ENCODE results near the gene GRID1.

Gene GRID1

GRCh38 chr10:85967594-85967993 is 399.0 kb downstream of the GRID1 start:
- Mint-ChIP-seq H3K36me3 (ENCODE audit: low read depth) (no peaks in the 10 kb centered on the region), H3K4me3 (no peak overlapping the region), H3K27me3 (ENCODE audit: low read depth, poor library complexity) (peaks cover 15% of the 10 kb centered on the region), H3K4me1 (no peaks in the 10 kb centered on the region), H3K27ac (no peak overlapping the region), H3K9me3 (peaks cover 46% of the 10 kb centered on the region)
- DNase-seq: no peak
- TF ChIP-seq CTCF (IDR thresholded peaks at IDR 0.05): no peak

GRCh38 chr10:85961479-85962067 is 405.0 kb downstream of the GRID1 start:
- Mint-ChIP-seq H3K4me1 (no peaks in the 10 kb centered on the region), H3K4me3 (no peak overlapping the region), H3K36me3 (ENCODE audit: low read depth) (no peaks in the 10 kb centered on the region), H3K9me3 (peaks cover 31% of the 10 kb centered on the region), H3K27me3 (ENCODE audit: low read depth, poor library complexity) (peaks cover 31% of the 10 kb centered on the region), H3K27ac (no peak overlapping the region)
- DNase-seq: no peak
- TF ChIP-seq CTCF (IDR thresholded peaks at IDR 0.05): no peak

- Mint-ChIP-seq H3K4me3 (no peak overlapping the region), H3K36me3 (ENCODE audit: low read depth) (no peaks in the 10 kb centered on the region), H3K27me3 (ENCODE audit: low read depth, poor library complexity) (peaks cover 32% of the 10 kb centered on the region), H3K9me3 (peaks cover 32% of the 10 kb centered on the region), H3K4me1 (no peaks in the 10 kb centered on the region), H3K27ac (no peak overlapping the region)
- no peak for TF ChIP-seq CTCF (IDR thresholded peaks at IDR 0.05)
- DNase-seq: no peak
Measured at GRCh38 chr10:85961073-85961472, 405.5 kb downstream of the GRID1 start.

GRCh38 chr10:85959239-85959638 is 407.4 kb downstream of the GRID1 start:
- DNase-seq: no peak
- Mint-ChIP-seq H3K4me3 (no peak overlapping the region), H3K4me1 (no peaks in the 10 kb centered on the region), H3K9me3 (peaks cover 21% of the 10 kb centered on the region), H3K27me3 (ENCODE audit: low read depth, poor library complexity) (peaks cover 41% of the 10 kb centered on the region), H3K36me3 (ENCODE audit: low read depth) (no peaks in the 10 kb centered on the region), H3K27ac (no peak overlapping the region)
- no peak for TF ChIP-seq CTCF (IDR thresholded peaks at IDR 0.05)

GRCh38 chr10:85950921-85951320 is 415.7 kb downstream of the GRID1 start:
- Mint-ChIP-seq H3K27ac (no peak overlapping the region), H3K27me3 (ENCODE audit: low read depth, poor library complexity) (peaks cover 26% of the 10 kb centered on the region), H3K4me3 (no peak overlapping the region), H3K36me3 (ENCODE audit: low read depth) (no peaks in the 10 kb centered on the region), H3K9me3 (no peaks in the 10 kb centered on the region), H3K4me1 (no peaks in the 10 kb centered on the region)
- no peak for TF ChIP-seq CTCF (IDR thresholded peaks at IDR 0.05)
- no peak for DNase-seq

GRCh38 chr10:85946713-85947326 is 419.8 kb downstream of the GRID1 start:
- Mint-ChIP-seq H3K9me3 (no peaks in the 10 kb centered on the region), H3K4me1 (no peaks in the 10 kb centered on the region), H3K4me3 (no peak overlapping the region), H3K27ac (no peak overlapping the region), H3K36me3 (ENCODE audit: low read depth) (no peaks in the 10 kb centered on the region), H3K27me3 (ENCODE audit: low read depth, poor library complexity) (peaks cover 25% of the 10 kb centered on the region)
- DNase-seq: no peak
- TF ChIP-seq CTCF (IDR thresholded peaks at IDR 0.05): no peak

Data from nephron progenitor cell (in vitro differentiated cells).